ENCODE data around the gene ZP4. TPM values are rescaled to one million over a fixed set of nuclear protein-coding genes. Genes with fewer than 3 reads are reported as not detected.

The ZP4 gene, protein sequence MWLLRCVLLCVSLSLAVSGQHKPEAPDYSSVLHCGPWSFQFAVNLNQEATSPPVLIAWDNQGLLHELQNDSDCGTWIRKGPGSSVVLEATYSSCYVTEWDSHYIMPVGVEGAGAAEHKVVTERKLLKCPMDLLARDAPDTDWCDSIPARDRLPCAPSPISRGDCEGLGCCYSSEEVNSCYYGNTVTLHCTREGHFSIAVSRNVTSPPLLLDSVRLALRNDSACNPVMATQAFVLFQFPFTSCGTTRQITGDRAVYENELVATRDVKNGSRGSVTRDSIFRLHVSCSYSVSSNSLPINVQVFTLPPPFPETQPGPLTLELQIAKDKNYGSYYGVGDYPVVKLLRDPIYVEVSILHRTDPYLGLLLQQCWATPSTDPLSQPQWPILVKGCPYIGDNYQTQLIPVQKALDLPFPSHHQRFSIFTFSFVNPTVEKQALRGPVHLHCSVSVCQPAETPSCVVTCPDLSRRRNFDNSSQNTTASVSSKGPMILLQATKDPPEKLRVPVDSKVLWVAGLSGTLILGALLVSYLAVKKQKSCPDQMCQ
- total RNA-seq = not detected

DNA sequence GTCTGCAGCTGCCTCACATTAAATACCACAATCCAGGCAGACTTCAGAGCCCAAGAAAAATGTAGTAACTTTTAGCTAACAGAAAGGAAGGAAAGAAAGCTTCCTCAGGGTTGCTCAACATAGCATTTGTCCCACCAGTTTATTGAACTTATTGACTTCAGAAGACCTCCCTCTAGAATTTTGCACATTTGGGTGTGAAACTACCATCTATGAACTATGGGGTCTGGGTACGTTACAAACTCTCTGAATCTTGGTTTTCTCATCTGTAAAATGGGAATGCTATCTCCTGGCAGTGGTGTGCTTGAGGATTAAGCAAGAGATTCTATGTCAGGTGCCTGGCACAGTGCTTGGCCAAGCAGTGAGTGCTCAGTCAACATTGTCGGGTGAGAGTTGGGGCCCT lies at the start of gene ZP4:
Gene ZP4, minus strand, starts transcription at position 101 of the 400 bp plus-strand sequence. CDS start 287 bp downstream, outside the sequence.
- POLR2A ChIA-PET = no interaction called here

GRCh38 chr1:237938553-237938952 lies 47.8 kb upstream of the ZP4 start:
- peaks cover 2% of the 10 kb centered on the region for H3K27me3 Mint-ChIP-seq
- ATAC-seq (ENCODE audit: low read depth) = no peak
- peaks cover 3% of the 10 kb centered on the region for H3K36me3 Mint-ChIP-seq
- no peak for DNase-seq
- H3K4me1 Mint-ChIP-seq = no peaks in the 10 kb centered on the region
- H3K27ac Mint-ChIP-seq = no peak overlapping the region
- H3K4me3 Mint-ChIP-seq = no peak overlapping the region
- POLR2A ChIA-PET = no interaction called here
- peaks cover 3% of the 10 kb centered on the region for H3K9me3 Mint-ChIP-seq

More for the DNA sequence above, at the start of gene ZP4:
- H3K9me3 Mint-ChIP-seq = no peaks in the 10 kb centered on the region
- H3K4me3 Mint-ChIP-seq = no peak within 1 kb of the TSS
- H3K27ac Mint-ChIP-seq = no peak within 1 kb of the TSS
- H3K36me3 Mint-ChIP-seq = no peaks in the 10 kb centered on the region
- no peaks in the 10 kb centered on the region for H3K27me3 Mint-ChIP-seq
- DNase-seq = no peak
- no peak for ATAC-seq (ENCODE audit: low read depth)
- H3K4me1 Mint-ChIP-seq = no peaks in the 10 kb centered on the region

DNA sequence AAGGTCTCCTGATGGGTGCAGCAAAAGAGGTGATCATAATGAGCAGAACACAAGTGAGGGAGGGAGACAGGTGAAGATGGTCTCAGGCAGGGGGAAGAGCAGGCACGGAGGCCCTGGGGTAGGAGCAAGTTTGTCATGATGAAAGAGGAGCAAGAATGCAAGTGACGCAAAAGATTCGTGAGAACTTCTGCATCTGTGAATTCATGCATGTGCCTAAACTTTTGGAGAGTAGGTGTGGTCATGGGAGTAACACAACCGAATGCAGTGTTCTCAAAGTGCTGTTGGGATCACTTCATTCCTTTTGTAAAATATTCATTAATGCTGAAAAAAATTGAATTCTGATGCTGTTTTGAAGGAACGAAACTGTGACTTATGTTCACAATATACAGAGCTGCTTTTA lies 47.3 kb upstream of the ZP4 start:
- DNase-seq = no peak
- Mint-ChIP-seq H3K9me3 (peaks cover 3% of the 10 kb centered on the region), H3K4me3 (no peak overlapping the region), H3K36me3 (peaks cover 3% of the 10 kb centered on the region), H3K4me1 (no peaks in the 10 kb centered on the region), H3K27me3 (peaks cover 2% of the 10 kb centered on the region), H3K27ac (no peak overlapping the region)
- no peak for ATAC-seq (ENCODE audit: low read depth)
- POLR2A ChIA-PET = no interaction called here

GRCh38 chr1:237932816-237933215 lies 42.1 kb upstream of the ZP4 start:
- Mint-ChIP-seq H3K9me3 (peaks cover 2% of the 10 kb centered on the region), H3K27ac (no peak overlapping the region), H3K4me1 (no peaks in the 10 kb centered on the region), H3K4me3 (no peak overlapping the region), H3K36me3 (peaks cover under 1% of the 10 kb centered on the region), H3K27me3 (peaks cover 2% of the 10 kb centered on the region)
- no peak for DNase-seq
- ATAC-seq (ENCODE audit: low read depth) = no peak
- POLR2A ChIA-PET = no interaction called here

GRCh38 chr1:237931581-237931980 lies 40.9 kb upstream of the ZP4 start:
- Mint-ChIP-seq H3K9me3 (peaks cover 2% of the 10 kb centered on the region), H3K36me3 (no peaks in the 10 kb centered on the region), H3K4me1 (no peaks in the 10 kb centered on the region), H3K27me3 (no peaks in the 10 kb centered on the region), H3K27ac (no peak overlapping the region), H3K4me3 (no peak overlapping the region)
- DNase-seq (no peak), ATAC-seq (ENCODE audit: low read depth) (no peak)
- POLR2A ChIA-PET = no interaction called here

- no peaks in the 10 kb centered on the region for H3K4me1 Mint-ChIP-seq
- H3K4me3 Mint-ChIP-seq = no peak overlapping the region
- no peaks in the 10 kb centered on the region for H3K36me3 Mint-ChIP-seq
- no peaks in the 10 kb centered on the region for H3K27me3 Mint-ChIP-seq
- no peak for ATAC-seq (ENCODE audit: low read depth)
- DNase-seq = no peak
- peaks cover 2% of the 10 kb centered on the region for H3K9me3 Mint-ChIP-seq
- H3K27ac Mint-ChIP-seq = no peak overlapping the region
- POLR2A ChIA-PET = no interaction called here
Observed at GRCh38 chr1:237927198-237927597, 36.5 kb upstream of the ZP4 start.

GRCh38 chr1:237921306-237921705 lies 30.6 kb upstream of the ZP4 start:
- Mint-ChIP-seq H3K4me1 (no peaks in the 10 kb centered on the region), H3K36me3 (no peaks in the 10 kb centered on the region), H3K27me3 (no peaks in the 10 kb centered on the region), H3K27ac (no peak overlapping the region), H3K9me3 (peaks cover 2% of the 10 kb centered on the region), H3K4me3 (no peak overlapping the region)
- POLR2A ChIA-PET = no interaction called here
- ATAC-seq (ENCODE audit: low read depth) = no peak
- no peak for DNase-seq

GRCh38 chr1:237913345-237913744 lies 22.6 kb upstream of the ZP4 start:
- H3K9me3 Mint-ChIP-seq = peaks cover 5% of the 10 kb centered on the region
- H3K36me3 Mint-ChIP-seq = no peaks in the 10 kb centered on the region
- no peaks in the 10 kb centered on the region for H3K27me3 Mint-ChIP-seq
- no peak for DNase-seq
- no peak for ATAC-seq (ENCODE audit: low read depth)
- H3K4me1 Mint-ChIP-seq = no peaks in the 10 kb centered on the region
- POLR2A ChIA-PET = no interaction called here
- no peak overlapping the region for H3K27ac Mint-ChIP-seq
- no peak overlapping the region for H3K4me3 Mint-ChIP-seq

- DNase-seq (no peak), ATAC-seq (ENCODE audit: low read depth) (no peak)
- POLR2A ChIA-PET = no interaction called here
- Mint-ChIP-seq H3K36me3 (no peaks in the 10 kb centered on the region), H3K27ac (no peak overlapping the region), H3K27me3 (no peaks in the 10 kb centered on the region), H3K4me1 (no peaks in the 10 kb centered on the region), H3K4me3 (no peak overlapping the region), H3K9me3 (peaks cover 3% of the 10 kb centered on the region)
Observed at GRCh38 chr1:237911911-237912310, 21.2 kb upstream of the ZP4 start.

- H3K9me3 Mint-ChIP-seq = peaks cover 3% of the 10 kb centered on the region
- H3K27ac Mint-ChIP-seq = no peak overlapping the region
- H3K4me1 Mint-ChIP-seq = no peaks in the 10 kb centered on the region
- H3K4me3 Mint-ChIP-seq = no peak overlapping the region
- DNase-seq = no peak
- POLR2A ChIA-PET = no interaction called here
- no peaks in the 10 kb centered on the region for H3K27me3 Mint-ChIP-seq
- no peak for ATAC-seq (ENCODE audit: low read depth)
- H3K36me3 Mint-ChIP-seq = no peaks in the 10 kb centered on the region
Observed at GRCh38 chr1:237910834-237911233, 20.1 kb upstream of the ZP4 start.

GRCh38 chr1:237903961-237904360 lies 13.2 kb upstream of the ZP4 start:
- H3K4me3 Mint-ChIP-seq = no peak overlapping the region
- no peaks in the 10 kb centered on the region for H3K4me1 Mint-ChIP-seq
- DNase-seq (no peak), ATAC-seq (ENCODE audit: low read depth) (no peak)
- H3K27ac Mint-ChIP-seq = no peak overlapping the region
- H3K9me3 Mint-ChIP-seq = no peaks in the 10 kb centered on the region
- no peaks in the 10 kb centered on the region for H3K27me3 Mint-ChIP-seq
- no peaks in the 10 kb centered on the region for H3K36me3 Mint-ChIP-seq
- POLR2A ChIA-PET = no interaction called here

- POLR2A ChIA-PET = no interaction called here
- no peaks in the 10 kb centered on the region for H3K36me3 Mint-ChIP-seq
Observed at GRCh38 chr1:237902960-237903743, 12.4 kb upstream of the ZP4 start.

DNA sequence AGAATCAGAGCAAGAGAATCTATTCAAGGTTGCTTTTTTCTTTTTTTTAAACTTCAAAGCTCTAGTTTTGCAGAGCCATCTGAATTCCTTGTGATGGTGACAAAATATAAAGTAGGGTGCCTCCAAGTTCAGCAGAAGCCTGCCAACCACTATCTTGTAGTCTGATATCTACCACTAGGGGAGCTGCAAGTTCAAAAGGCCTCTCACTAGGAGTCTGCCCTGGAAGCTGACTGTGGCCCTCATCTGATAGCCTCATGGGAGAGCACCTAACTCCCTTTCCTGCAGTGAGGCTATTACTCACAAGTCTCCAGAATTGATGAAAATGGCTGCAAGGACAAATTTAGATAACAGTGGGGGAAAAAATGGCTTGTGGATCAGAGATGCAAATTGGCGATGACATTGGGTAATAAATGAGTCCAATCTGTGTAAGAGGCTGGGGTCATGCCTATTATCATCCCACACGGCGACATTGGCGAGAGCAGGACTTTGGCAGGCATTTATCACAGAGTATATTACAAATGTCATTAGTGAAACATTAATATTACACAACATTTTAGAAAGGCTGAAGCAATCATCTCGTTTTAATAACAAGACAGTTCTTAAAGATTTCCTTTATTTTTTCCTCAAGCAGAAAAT lies 10.7 kb upstream of the ZP4 start:
- no peak for DNase-seq
- Mint-ChIP-seq H3K36me3 (no peaks in the 10 kb centered on the region), H3K4me1 (no peaks in the 10 kb centered on the region), H3K27me3 (no peaks in the 10 kb centered on the region), H3K4me3 (no peak overlapping the region), H3K9me3 (no peaks in the 10 kb centered on the region), H3K27ac (no peak overlapping the region)
- POLR2A ChIA-PET = no interaction called here
- ATAC-seq (ENCODE audit: low read depth) = no peak

More at GRCh38 chr1:237902960-237903743, 12.4 kb upstream of the ZP4 start:
- DNase-seq (no peak), ATAC-seq (ENCODE audit: low read depth) (no peak)
- no peak overlapping the region for H3K27ac Mint-ChIP-seq
- no peaks in the 10 kb centered on the region for H3K9me3 Mint-ChIP-seq
- H3K27me3 Mint-ChIP-seq = no peaks in the 10 kb centered on the region
- H3K4me1 Mint-ChIP-seq = no peaks in the 10 kb centered on the region
- H3K4me3 Mint-ChIP-seq = no peak overlapping the region
